ENCODE data around the gene SUV39H2.
A peak's percentile ranks its signal among the peaks of the same experiment; 100 is the strongest.
"Not testable (repeated sequence)": the region's sequence is repeated elsewhere in the genome, so short reads cannot be mapped to it uniquely, and the experiment has no call there.

The SUV39H2 gene

GRCh38 chr10:14878266-14879123 is at the start of gene SUV39H2:
Gene SUV39H2 (plus strand): TSS chr10:14878866. CDS start chr10:14878889, 23 bp downstream.
- DNase-seq: peak; percentile 89

GRCh38 chr10:14833106-14833505 is 45.6 kb upstream of the SUV39H2 start:
- no peak for DNase-seq

- no peak for DNase-seq
These were observed 42.5 kb upstream of the SUV39H2 start for GRCh38 chr10:14836208-14836607.

- DNase-seq: no peak
These were observed 41.5 kb upstream of the SUV39H2 start for GRCh38 chr10:14837003-14837756.

- peak; percentile 97 for DNase-seq
These were observed 40.7 kb upstream of the SUV39H2 start, which contains the start of the genes CDNF, HSPA14 and MSANTD7 for GRCh38 chr10:14837757-14838581. Gene CDNF (minus strand): TSS chr10:14838037. CDS start chr10:14837946, 91 bp downstream. Gene HSPA14 (plus strand): TSS chr10:14838306. CDS start chr10:14838403, 97 bp downstream. Gene MSANTD7 (plus strand): TSS chr10:14838306. CDS start chr10:14842285, 3,979 bp downstream.

- peak; percentile 5 for DNase-seq
These were observed 39.9 kb upstream of the SUV39H2 start for GRCh38 chr10:14838582-14839304.

- DNase-seq: no peak
These were observed 39.4 kb upstream of the SUV39H2 start for GRCh38 chr10:14839305-14839695.

GRCh38 chr10:14840178-14840577 is 38.5 kb upstream of the SUV39H2 start:
- no peak for DNase-seq

GRCh38 chr10:14843327-14843988 is 35.2 kb upstream of the SUV39H2 start:
- no peak for DNase-seq

GRCh38 chr10:14844948-14845347 is 33.7 kb upstream of the SUV39H2 start:
- DNase-seq: no peak

GRCh38 chr10:14852236-14852635 is 26.4 kb upstream of the SUV39H2 start:
- DNase-seq: no peak

- no peak for DNase-seq
These were observed 23.2 kb upstream of the SUV39H2 start for GRCh38 chr10:14855453-14855852.

- no peak for DNase-seq
These were observed 20.2 kb upstream of the SUV39H2 start for GRCh38 chr10:14858338-14858960.

GRCh38 chr10:14859043-14859442 is 19.6 kb upstream of the SUV39H2 start:
- DNase-seq: no peak

GRCh38 chr10:14859775-14860174 is 18.9 kb upstream of the SUV39H2 start:
- DNase-seq: no peak

GRCh38 chr10:14860791-14861190 is 17.9 kb upstream of the SUV39H2 start:
- no peak for DNase-seq

GRCh38 chr10:14864466-14864865 is 14.2 kb upstream of the SUV39H2 start:
- DNase-seq: not testable (repeated sequence)

GRCh38 chr10:14864871-14865270 is 13.8 kb upstream of the SUV39H2 start:
- DNase-seq: not testable (repeated sequence)

GRCh38 chr10:14873090-14873760 is 5.4 kb upstream of the SUV39H2 start:
- DNase-seq: no peak

GRCh38 chr10:14875941-14876340 is 2.7 kb upstream of the SUV39H2 start:
- DNase-seq: no peak
